ENCODE measurements around the gene PSME2.

- TF ChIP-seq, protein P1, sequence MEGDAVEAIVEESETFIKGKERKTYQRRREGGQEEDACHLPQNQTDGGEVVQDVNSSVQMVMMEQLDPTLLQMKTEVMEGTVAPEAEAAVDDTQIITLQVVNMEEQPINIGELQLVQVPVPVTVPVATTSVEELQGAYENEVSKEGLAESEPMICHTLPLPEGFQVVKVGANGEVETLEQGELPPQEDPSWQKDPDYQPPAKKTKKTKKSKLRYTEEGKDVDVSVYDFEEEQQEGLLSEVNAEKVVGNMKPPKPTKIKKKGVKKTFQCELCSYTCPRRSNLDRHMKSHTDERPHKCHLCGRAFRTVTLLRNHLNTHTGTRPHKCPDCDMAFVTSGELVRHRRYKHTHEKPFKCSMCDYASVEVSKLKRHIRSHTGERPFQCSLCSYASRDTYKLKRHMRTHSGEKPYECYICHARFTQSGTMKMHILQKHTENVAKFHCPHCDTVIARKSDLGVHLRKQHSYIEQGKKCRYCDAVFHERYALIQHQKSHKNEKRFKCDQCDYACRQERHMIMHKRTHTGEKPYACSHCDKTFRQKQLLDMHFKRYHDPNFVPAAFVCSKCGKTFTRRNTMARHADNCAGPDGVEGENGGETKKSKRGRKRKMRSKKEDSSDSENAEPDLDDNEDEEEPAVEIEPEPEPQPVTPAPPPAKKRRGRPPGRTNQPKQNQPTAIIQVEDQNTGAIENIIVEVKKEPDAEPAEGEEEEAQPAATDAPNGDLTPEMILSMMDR (IDR thresholded peaks at IDR 0.05 in 4 of 5, conservative IDR thresholded peaks at IDR 0.05 in 1 of 5), result no peak
- TF ChIP-seq POLR2A (IDR thresholded peaks at IDR 0.05), result no peak
These were observed 36.4 kb downstream of the PSME2 start for GRCh38 chr14:24110060-24110459.

Data from gastrocnemius medialis (tissue), 4 donors.